HepG2 (cell line): ENCODE data around the gene TMEM178A. TPM values are rescaled to one million over a fixed set of nuclear protein-coding genes. Genes with fewer than 3 reads are reported as not detected.

Experiments
- ATAC-seq: fragments of 200-7000 bp; cut with Tn5 transposase; 3 replicates; pipeline ENCODE4 v1.9.1; 2020; ENCODE audit warnings: mild to moderate bottlenecking, moderate library complexity
- BruUV-seq: library from RNA; stranded (reverse); fragments of 400-500 nt; replicated peaks from 2 replicates; lab custom pipeline; 2021; lab: Mats Ljungman, UMichigan
- CTCF ChIA-PET: fragments of 300-600 bp; formaldehyde crosslinking; extraction: SDS; loops from one replicate; lab custom pipeline; 2021; ENCODE audit warnings: low total read pairs, inconsistent platforms, low intra/inter-chr PET ratio; lab: Yijun Ruan, JAX
- POLR2A ChIA-PET: fragments of 350-600 bp; sonication (Branson Sonifier 250); formaldehyde crosslinking; loops from one replicate; lab custom pipeline; 2020; ENCODE audit warnings: antibody characterized with exemption, inconsistent platforms; lab: Yijun Ruan, JAX
- DNase-seq: peaks from one replicate; pipeline ENCODE4 v3.0.0-alpha.2; 2015; ENCODE audit warnings: low spot score
- FAIRE-seq: peaks from 3 replicates; lab custom pipeline; 2011; peaks lifted over from hg19 to GRCh38; lab: Jason Lieb, UNC
- H2AFZ ChIP-seq: one replicate; pipeline ENCODE4 v1.6.1; 2011; ENCODE audit warnings: low read length, inconsistent platforms
- H3K27ac ChIP-seq: fragments of 300-600 bp; 3 replicates; pipeline ENCODE4 v1.8.0; 2011; ENCODE audit warnings: mixed run types, mild to moderate bottlenecking, mixed read lengths, low read length, inconsistent platforms; ENCODE audit not compliant: insufficient read depth; ENCODE audit errors: extremely low read length
- H3K27me3 ChIP-seq, 2 experiments: fragments of 200-600 bp in 1 of 2; 2 replicates in 1 of 2; 3 replicates in 1 of 2; pipeline versions ENCODE4 v1.6.0 to v1.8.0; 2011; ENCODE audit warnings: low read length in 2 of 2, mild to moderate bottlenecking in 2 of 2, moderate library complexity in 2 of 2, inconsistent platforms in 1 of 2; ENCODE audit not compliant: insufficient read depth in 2 of 2, control insufficient read depth in 1 of 2
- H3K36me3 ChIP-seq, 2 experiments: fragments of 200-600 bp in 1 of 2; replicated peaks in 1 of 2; 2 replicates in 1 of 2; 3 replicates in 1 of 2; pipeline versions ENCODE4 v1.5.1 to v1.8.0; 2011; ENCODE audit warnings: low read length in 2 of 2, inconsistent platforms in 1 of 2; ENCODE audit not compliant: insufficient read depth in 2 of 2, control insufficient read depth in 1 of 2
- H3K4me1 ChIP-seq: 2 replicates; pipeline ENCODE4 v1.5.1; 2012; ENCODE audit warnings: low read length, inconsistent platforms; ENCODE audit not compliant: insufficient read depth
- H3K4me2 ChIP-seq: 2 replicates; pipeline ENCODE4 v1.6.0; 2011; ENCODE audit warnings: low read depth, low read length, inconsistent platforms
- H3K4me3 ChIP-seq, 3 experiments: fragments of 200-600 bp in 1 of 3; sonication (generic), shearing (Covaris generic) in 1 of 3; replicated peaks in 1 of 3; 2 replicates each; pipeline ENCODE4 v1.5.1; 2011 to 2016; ENCODE audit warnings: low read length in 3 of 3, inconsistent platforms in 2 of 3, low read depth in 2 of 3, mild to moderate bottlenecking in 2 of 3, control low read depth in 1 of 3, mixed read lengths in 1 of 3; ENCODE audit not compliant: insufficient read depth in 1 of 3
- H3K79me2 ChIP-seq: one replicate; pipeline ENCODE4 v1.6.1; 2011; ENCODE audit warnings: low read length, inconsistent platforms; ENCODE audit not compliant: insufficient read depth
- H3K9ac ChIP-seq: 2 replicates; pipeline ENCODE4 v1.6.0; 2011; ENCODE audit warnings: mild to moderate bottlenecking, low read depth, low read length, inconsistent platforms; ENCODE audit not compliant: insufficient read depth
- H3K9me3 ChIP-seq: 2 replicates; pipeline ENCODE4 v1.5.1; 2012; ENCODE audit warnings: mild to moderate bottlenecking, low read length
- H4K20me1 ChIP-seq: 2 replicates; pipeline ENCODE4 v1.6.0; 2011; ENCODE audit warnings: inconsistent platforms, mild to moderate bottlenecking, low read length, moderate library complexity; ENCODE audit not compliant: insufficient read depth
- KDM2A ChIP-seq: sonication (generic); formaldehyde crosslinking; IDR thresholded peaks from 2 replicates; pipeline ENCODE4 v1.4.0; 2020; ENCODE audit warnings: low read depth, missing genetic modification reagents, borderline replicate concordance
- KDM5B ChIP-seq: sonication (generic); formaldehyde crosslinking; IDR thresholded peaks from 2 replicates; pipeline ENCODE4 v1.4.0; 2020; ENCODE audit warnings: missing genetic modification reagents, mild to moderate bottlenecking, borderline replicate concordance
- KIAA2018 ChIP-seq: sonication (generic); formaldehyde crosslinking; IDR thresholded peaks from 2 replicates; pipeline ENCODE4 v1.5.0; 2020; ENCODE audit warnings: mild to moderate bottlenecking, missing genetic modification reagents, borderline replicate concordance
- KLF6 ChIP-seq: IDR thresholded peaks from 2 replicates; pipeline ENCODE4 v1.8.0; 2016; ENCODE audit warnings: missing biosample characterization, missing genetic modification reagents
- RORA ChIP-seq: sonication (generic); formaldehyde crosslinking; IDR thresholded peaks from 2 replicates; pipeline ENCODE4 v1.5.0; 2020; ENCODE audit warnings: mild to moderate bottlenecking, missing genetic modification reagents, moderate library complexity
- ZNF337 ChIP-seq: sonication (generic); formaldehyde crosslinking; IDR thresholded peaks from 2 replicates; pipeline ENCODE4 v1.5.1; 2020; ENCODE audit warnings: missing genetic modification reagents, low read depth, mild to moderate bottlenecking, borderline replicate concordance
- ZNF558 ChIP-seq: sonication (generic); formaldehyde crosslinking; IDR thresholded peaks from 2 replicates; pipeline ENCODE4 v1.9.0; 2022; ENCODE audit warnings: mild to moderate bottlenecking, missing genetic modification reagents, borderline replicate concordance
- ZNF660 ChIP-seq: sonication (generic); formaldehyde crosslinking; IDR thresholded peaks from 2 replicates; pipeline ENCODE4 v1.5.1; 2020; ENCODE audit warnings: mild to moderate bottlenecking, low read depth, missing genetic modification reagents, borderline replicate concordance
- WGBS: methylation state at CpG from one replicate; pipeline ENCODE4 v1.1.6; 2017; ENCODE audit warnings: low lambda C conversion rate; 5-methylcytosine and 5-hydroxymethylcytosine counted together
- in situ Hi-C: cut with HindIII; loops from 2 replicates; pipeline ENCODE4 v1.10.0; 2017; ENCODE audit warnings: low pct_unique_long_range_greater_than_20kb; ENCODE audit not compliant: extremely low pct_ligation_motif_present
- intact Hi-C: fragments of 100-400 bp; cut with micrococcal nuclease; formaldehyde crosslinking; loops from one replicate; pipeline ENCODE4 v1.10.0; 2022; ENCODE audit not compliant: unreplicated experiment
- polyA plus RNA-seq, 8 experiments: library from polyadenylated mRNA; depleted of rRNA in 3 of 8; stranded (reverse) in 7 of 8; unstranded in 1 of 8; fragments of >200 nt; fragmentation: Illumina TruSeq in 4 of 8; extraction: Trizol in 4 of 8; gene quantifications; 2 replicates each; pipeline versions ENCODE4 v1.2.1 to v1.2.3, GENCODE V29; 2011 to 2016; ENCODE audit warnings: low read depth in 4 of 8, missing spikeins in 1 of 8, mixed read lengths in 1 of 8; ENCODE audit not compliant: insufficient read depth in 1 of 8
- total RNA-seq, 5 experiments: library from RNA; depleted of rRNA; stranded (reverse); fragments of >200 nt; fragmentation: Illumina TruSeq; extraction: Trizol; gene quantifications; 2 replicates each; pipeline ENCODE4 v1.2.3, GENCODE V29; 2016; ENCODE audit warnings: low read depth in 1 of 5

The TMEM178A gene
- total and polyA plus RNA-seq, 2 of the 13 experiments (the other 11 are each of a cell fraction or from before 2014, with no cell fraction given): 0.38 to 3.3 TPM

- TF ChIP-seq KIAA2018 (CRISPR knock-in tag): no peak
Observed at GRCh38 chr2:39693245-39693644, 27.5 kb downstream of the TMEM178A start (continued).

- Histone ChIP-seq H3K79me2 (no peaks in the 10 kb centered on the region), H3K4me1 (peaks cover 8% of the 10 kb centered on the region; the same call in 1 of the 2 replicates), H3K4me2 (no peak overlapping the region), H3K27ac (no peak overlapping the region), H3K4me3 (no peak overlapping the region), H4K20me1 (no peaks in the 10 kb centered on the region), H2AFZ (no peak overlapping the region), H3K27me3 (no peaks in the 10 kb centered on the region), H3K9me3 (peaks cover 7% of the 10 kb centered on the region), H3K36me3 (no peaks in the 10 kb centered on the region), H3K9ac (no peak overlapping the region)
- ChIA-PET POLR2A (no interaction called here), CTCF (no interaction called here)
- ATAC-seq: no peak
- FAIRE-seq: no peak
- peak; percentile 15 for DNase-seq
- no TSS peak for BruUV-seq
- WGBS: 44% methylated on average over 4 of the region's 4 CpGs
- in situ Hi-C loops (no loop called here), intact Hi-C loops (loop anchor here (10.0 kb wide), 1 partner anchor 181 kb away; no protein-coding TSS in a partner anchor)
- TF ChIP-seq ZNF558 (CRISPR knock-in tag) (no peak), ZNF660 (CRISPR knock-in tag) (no peak), KLF6 (CRISPR knock-in tag) (no peak), KDM5B (CRISPR knock-in tag) (no peak), KDM2A (no peak), ZNF337 (no peak), RORA (no peak)
Observed at GRCh38 chr2:39696101-39696553, 30.4 kb downstream of the TMEM178A start.
